HEK293 (cell line): Measurements from ENCODE around the gene ZBED4.

Experiments
- CTCF ChIA-PET: fragments of 350-600 bp; formaldehyde crosslinking; extraction: SDS; loops from one replicate; lab custom pipeline; 2021; ENCODE audit warnings: antibody characterized with exemption; lab: Yijun Ruan, JAX
- POLR2A ChIA-PET: fragments of 300-600 bp; formaldehyde crosslinking; extraction: SDS; loops from one replicate; lab custom pipeline; 2020; ENCODE audit warnings: antibody characterized with exemption, inconsistent platforms; lab: Yijun Ruan, JAX
- H3K27ac ChIP-seq: fragments of 200-500 bp; sonication (Bioruptor generic); 2 replicates; pipeline ENCODE4 v1.5.1; 2014; ENCODE audit warnings: low read depth, low read length, control low read depth, inconsistent platforms; ENCODE audit errors: extremely low read depth
- H3K36me3 ChIP-seq, 2 experiments: fragments of 200-500 bp in 1 of 2; sonication (Bioruptor generic) in 1 of 2; 1 replicate in 1 of 2; 2 replicates in 1 of 2; pipeline ENCODE4 v1.5.1; 2014 to 2017; ENCODE audit warnings: inconsistent platforms in 2 of 2, low read length in 2 of 2; ENCODE audit not compliant: control insufficient read depth in 2 of 2, insufficient read depth in 1 of 2
- H3K4me1 ChIP-seq: fragments of 200-500 bp; sonication (Bioruptor generic); 2 replicates; pipeline ENCODE4 v1.5.1; 2014; ENCODE audit warnings: mild to moderate bottlenecking, low read length, inconsistent platforms; ENCODE audit not compliant: control insufficient read depth, insufficient read depth
- H3K4me3 ChIP-seq: 2 replicates; pipeline ENCODE4 v1.5.1; 2011; ENCODE audit warnings: low read depth, mild to moderate bottlenecking, control low read depth, low read length, moderate library complexity
- H3K9me3 ChIP-seq: fragments of 200-500 bp; sonication (Bioruptor generic); 2 replicates; pipeline ENCODE4 v1.5.1; 2014; ENCODE audit warnings: low read depth, low read length, inconsistent platforms; ENCODE audit not compliant: control insufficient read depth, insufficient read depth
- EGR2 ChIP-seq: fragments of 450-650 bp; formaldehyde crosslinking; IDR thresholded peaks from 2 replicates; pipeline ENCODE4 v1.5.1; 2016; ENCODE audit warnings: low read depth, missing biosample characterization, missing genetic modification characterization
- FEZF1 ChIP-seq: fragments of 450-650 bp; formaldehyde crosslinking; IDR thresholded peaks from 2 replicates; pipeline ENCODE4 v1.5.1; 2016; ENCODE audit warnings: missing biosample characterization, missing genetic modification characterization
- GLIS2 ChIP-seq: fragments of 450-650 bp; formaldehyde crosslinking; IDR thresholded peaks from 2 replicates; pipeline ENCODE4 v1.5.1; 2016; ENCODE audit warnings: missing biosample characterization, missing genetic modification characterization
- IKZF3 ChIP-seq: fragments of 450-650 bp; IDR thresholded peaks from 2 replicates; pipeline ENCODE4 v1.5.0; 2018; ENCODE audit warnings: missing biosample characterization, mild to moderate bottlenecking, missing genetic modification characterization, moderate library complexity
- KLF9 ChIP-seq: fragments of 450-650 bp; formaldehyde crosslinking; IDR thresholded peaks from 2 replicates; pipeline ENCODE4 v1.5.1; 2016; ENCODE audit warnings: missing biosample characterization, missing genetic modification characterization, low read depth
- OSR2 ChIP-seq: fragments of 450-650 bp; formaldehyde crosslinking; IDR thresholded peaks from 2 replicates; pipeline ENCODE4 v1.5.1; 2016; ENCODE audit warnings: missing biosample characterization, missing genetic modification characterization
- PATZ1 ChIP-seq: fragments of 450-650 bp; formaldehyde crosslinking; IDR thresholded peaks from 2 replicates; pipeline ENCODE4 v1.5.1; 2016; ENCODE audit warnings: missing biosample characterization, missing genetic modification characterization
- SP2 ChIP-seq: fragments of 450-650 bp; formaldehyde crosslinking; IDR thresholded peaks from 2 replicates; pipeline ENCODE4 v1.5.1; 2016; ENCODE audit warnings: missing biosample characterization, missing genetic modification characterization
- YY1 ChIP-seq: fragments of 450-650 bp; formaldehyde crosslinking; IDR thresholded peaks from 2 replicates; pipeline ENCODE4 v1.5.1; 2018; ENCODE audit warnings: missing biosample characterization, missing genetic modification characterization
- ZBTB8A ChIP-seq: fragments of 450-650 bp; formaldehyde crosslinking; IDR thresholded peaks from 2 replicates; pipeline ENCODE4 v1.5.1; 2016; ENCODE audit warnings: missing biosample characterization, missing genetic modification characterization
- ZEB2 ChIP-seq: fragments of 450-650 bp; formaldehyde crosslinking; IDR thresholded peaks from 2 replicates; pipeline ENCODE4 v1.5.1; 2016; ENCODE audit warnings: missing biosample characterization, missing genetic modification characterization
- ZFP69B ChIP-seq: fragments of 450-650 bp; formaldehyde crosslinking; IDR thresholded peaks from 2 replicates; pipeline ENCODE4 v1.5.1; 2016; ENCODE audit warnings: missing biosample characterization, missing genetic modification characterization
- ZNF302 ChIP-seq: fragments of 450-650 bp; formaldehyde crosslinking; IDR thresholded peaks from 2 replicates; pipeline ENCODE4 v1.5.1; 2016; ENCODE audit warnings: missing biosample characterization, missing genetic modification characterization, low read depth
- ZNF335 ChIP-seq: fragments of 450-650 bp; formaldehyde crosslinking; conservative IDR thresholded peaks from 2 replicates; pipeline ENCODE4 v1.5.1; 2016; ENCODE audit warnings: missing biosample characterization, missing genetic modification characterization
- ZNF404 ChIP-seq: fragments of 450-650 bp; formaldehyde crosslinking; IDR thresholded peaks from 2 replicates; pipeline ENCODE4 v1.5.1; 2017; ENCODE audit warnings: missing biosample characterization, missing genetic modification characterization
- ZNF423 ChIP-seq: fragments of 450-650 bp; formaldehyde crosslinking; IDR thresholded peaks from 2 replicates; pipeline ENCODE4 v1.5.1; 2016; ENCODE audit warnings: missing biosample characterization, missing genetic modification characterization
- ZNF580 ChIP-seq: fragments of 450-650 bp; formaldehyde crosslinking; IDR thresholded peaks from 2 replicates; pipeline ENCODE4 v1.5.1; 2016; ENCODE audit warnings: missing biosample characterization, missing genetic modification characterization
- ZNF707 ChIP-seq: fragments of 450-650 bp; formaldehyde crosslinking; IDR thresholded peaks from 2 replicates; pipeline ENCODE4 v1.5.1; 2016; ENCODE audit warnings: missing biosample characterization, missing genetic modification characterization
- ZXDB ChIP-seq: fragments of 450-650 bp; formaldehyde crosslinking; IDR thresholded peaks from 2 replicates; pipeline ENCODE4 v1.5.1; 2016; ENCODE audit warnings: missing biosample characterization, missing genetic modification characterization
- TF ChIP-seq, protein P1 (sequence below): fragments of 450-650 bp; formaldehyde crosslinking; IDR thresholded peaks from 2 replicates; pipeline ENCODE4 v1.5.1; 2016; ENCODE audit warnings: missing biosample characterization, missing genetic modification characterization
- TF ChIP-seq, protein P2 (sequence below): fragments of 450-650 bp; formaldehyde crosslinking; IDR thresholded peaks from 2 replicates; pipeline ENCODE4 v1.5.1; 2016; ENCODE audit warnings: missing biosample characterization, missing genetic modification characterization
- TF ChIP-seq, protein P3 (sequence below): fragments of 450-650 bp; formaldehyde crosslinking; IDR thresholded peaks from 2 replicates; pipeline ENCODE4 v1.5.1; 2017; ENCODE audit warnings: missing biosample characterization, missing genetic modification characterization

ZBED4 gene

DNA sequence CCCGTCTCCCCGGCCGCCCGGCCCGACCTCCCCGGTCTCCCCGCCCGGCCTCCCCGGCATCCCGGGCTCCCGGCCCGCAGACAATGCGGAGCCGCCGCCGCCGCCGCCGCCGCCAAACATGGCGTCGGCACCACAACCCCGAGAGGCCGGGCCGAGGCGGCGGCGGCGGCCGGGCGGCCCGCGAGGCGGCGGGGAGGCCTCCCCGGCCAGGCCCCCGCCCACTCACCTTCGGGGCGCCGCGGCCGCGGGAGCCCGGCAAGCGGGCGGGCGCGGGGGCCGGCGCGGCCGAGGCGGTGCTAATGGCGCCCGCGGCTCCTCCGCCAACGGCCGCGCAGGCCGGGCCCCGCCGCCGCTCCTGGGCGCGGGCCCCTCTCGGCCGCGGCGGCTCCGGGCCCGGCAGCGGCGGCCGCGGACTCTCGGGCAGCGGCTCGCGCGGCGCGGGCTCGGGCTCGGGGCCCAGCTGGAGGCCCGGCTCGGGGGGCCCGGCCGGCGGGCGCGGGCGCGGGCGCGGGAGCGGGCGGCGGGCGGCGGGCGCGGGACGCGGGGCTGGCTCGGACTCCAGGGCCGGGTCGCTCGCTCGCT, 26.3 kb upstream of the ZBED4 start:
- H3K9me3 ChIP-seq = no peaks in the 10 kb centered on the region
- TF ChIP-seq YY1 (0 out of 2 replicates have a peak, but pooled peaks have one; percentile 1), ZNF580 (tag by site-specific recombination) (no peak)
- TF ChIP-seq, all 188 proteins: peak for 1
- H3K36me3 ChIP-seq = peaks cover 11 to 39% of the 10 kb centered on the region in 2 experiments
- CTCF ChIA-PET = no interaction called here
- H3K27ac ChIP-seq = peak overlapping the region; percentile 89
- POLR2A ChIA-PET = no interaction called here
- H3K4me1 ChIP-seq = peaks cover 4% of the 10 kb centered on the region
- H3K4me3 ChIP-seq = peak overlapping the region; percentile 69

DNA sequence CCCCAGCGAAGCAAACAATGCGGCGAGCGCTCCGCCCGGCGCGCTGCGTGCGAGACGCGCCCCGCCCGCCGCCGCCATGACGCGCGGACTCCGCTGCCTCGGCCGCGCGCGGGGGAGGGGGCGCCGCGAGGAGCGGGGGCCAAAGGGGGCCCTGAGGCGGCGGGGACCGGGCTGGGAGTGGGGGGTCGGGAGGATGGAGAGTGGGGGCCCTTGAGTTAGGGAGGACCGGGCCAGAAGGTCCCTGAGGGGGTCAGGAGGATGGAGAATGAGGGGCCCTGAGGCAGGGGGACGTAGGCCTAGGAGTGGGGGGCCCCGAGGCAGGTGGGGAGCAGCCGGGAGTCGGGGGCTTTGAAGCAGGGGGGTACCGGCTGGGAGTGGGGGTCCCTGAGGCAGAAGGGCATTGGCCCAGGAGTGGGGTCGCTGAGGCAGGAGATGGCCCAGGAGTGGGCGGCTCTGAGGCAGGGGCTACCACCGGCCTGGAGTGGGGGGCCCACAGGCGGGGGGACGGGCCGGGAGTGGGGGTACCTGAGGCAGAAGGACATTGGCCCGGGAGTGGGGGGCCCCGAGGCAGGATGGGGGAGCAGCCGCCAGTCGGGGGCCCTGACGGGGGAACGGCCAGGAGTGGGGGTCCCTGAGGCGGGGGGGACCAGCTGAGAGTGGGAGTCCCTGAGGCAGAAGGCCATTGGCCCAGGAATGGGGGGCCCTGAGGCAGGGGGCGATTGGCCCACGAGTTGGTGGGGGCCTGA, 25.6 kb upstream of the ZBED4 start, which contains the start of gene BRD1:
TSS of gene BRD1 (minus strand) at position 21 of the 746 bp plus-strand sequence. CDS start 3,556 bp downstream, outside the sequence.
- peak within 1 kb of the TSS; percentile 89 for H3K27ac ChIP-seq
- ChIA-PET CTCF (no interaction called here), POLR2A (interaction anchor here (0.5 kb wide), 1 partner anchor 43 kb away, joined by 3 read pairs; no protein-coding TSS in a partner anchor)

More for the DNA sequence above, 25.6 kb upstream of the ZBED4 start, which contains the start of gene BRD1:
- Histone ChIP-seq H3K36me3 (peaks cover 4 to 32% of the 10 kb centered on the region in 2 experiments; a peak in 2 of 3 replicates), H3K9me3 (no peaks in the 10 kb centered on the region), H3K4me1 (peaks cover 4% of the 10 kb centered on the region)
- no peak for TF ChIP-seq ZEB2 (tag by site-specific recombination)
- TF ChIP-seq, protein P1, sequence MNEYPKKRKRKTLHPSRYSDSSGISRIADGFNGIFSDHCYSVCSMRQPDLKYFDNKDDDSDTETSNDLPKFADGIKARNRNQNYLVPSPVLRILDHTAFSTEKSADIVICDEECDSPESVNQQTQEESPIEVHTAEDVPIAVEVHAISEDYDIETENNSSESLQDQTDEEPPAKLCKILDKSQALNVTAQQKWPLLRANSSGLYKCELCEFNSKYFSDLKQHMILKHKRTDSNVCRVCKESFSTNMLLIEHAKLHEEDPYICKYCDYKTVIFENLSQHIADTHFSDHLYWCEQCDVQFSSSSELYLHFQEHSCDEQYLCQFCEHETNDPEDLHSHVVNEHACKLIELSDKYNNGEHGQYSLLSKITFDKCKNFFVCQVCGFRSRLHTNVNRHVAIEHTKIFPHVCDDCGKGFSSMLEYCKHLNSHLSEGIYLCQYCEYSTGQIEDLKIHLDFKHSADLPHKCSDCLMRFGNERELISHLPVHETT = no peak
- 0 out of 2 replicates have a peak, but pooled peaks have one; percentile 31 for TF ChIP-seq ZNF335 (tag by site-specific recombination)
- TF ChIP-seq KLF9 (tag by site-specific recombination) = no peak
- TF ChIP-seq, protein P2, sequence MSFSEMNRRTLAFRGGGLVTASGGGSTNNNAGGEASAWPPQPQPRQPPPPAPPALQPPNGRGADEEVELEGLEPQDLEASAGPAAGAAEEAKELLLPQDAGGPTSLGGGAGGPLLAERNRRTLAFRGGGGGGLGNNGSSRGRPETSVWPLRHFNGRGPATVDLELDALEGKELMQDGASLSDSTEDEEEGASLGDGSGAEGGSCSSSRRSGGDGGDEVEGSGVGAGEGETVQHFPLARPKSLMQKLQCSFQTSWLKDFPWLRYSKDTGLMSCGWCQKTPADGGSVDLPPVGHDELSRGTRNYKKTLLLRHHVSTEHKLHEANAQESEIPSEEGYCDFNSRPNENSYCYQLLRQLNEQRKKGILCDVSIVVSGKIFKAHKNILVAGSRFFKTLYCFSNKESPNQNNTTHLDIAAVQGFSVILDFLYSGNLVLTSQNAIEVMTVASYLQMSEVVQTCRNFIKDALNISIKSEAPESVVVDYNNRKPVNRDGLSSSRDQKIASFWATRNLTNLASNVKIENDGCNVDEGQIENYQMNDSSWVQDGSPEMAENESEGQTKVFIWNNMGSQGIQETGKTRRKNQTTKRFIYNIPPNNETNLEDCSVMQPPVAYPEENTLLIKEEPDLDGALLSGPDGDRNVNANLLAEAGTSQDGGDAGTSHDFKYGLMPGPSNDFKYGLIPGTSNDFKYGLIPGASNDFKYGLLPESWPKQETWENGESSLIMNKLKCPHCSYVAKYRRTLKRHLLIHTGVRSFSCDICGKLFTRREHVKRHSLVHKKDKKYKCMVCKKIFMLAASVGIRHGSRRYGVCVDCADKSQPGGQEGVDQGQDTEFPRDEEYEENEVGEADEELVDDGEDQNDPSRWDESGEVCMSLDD (tag by site-specific recombination) = peak; percentile 92
- TF ChIP-seq, protein P3, sequence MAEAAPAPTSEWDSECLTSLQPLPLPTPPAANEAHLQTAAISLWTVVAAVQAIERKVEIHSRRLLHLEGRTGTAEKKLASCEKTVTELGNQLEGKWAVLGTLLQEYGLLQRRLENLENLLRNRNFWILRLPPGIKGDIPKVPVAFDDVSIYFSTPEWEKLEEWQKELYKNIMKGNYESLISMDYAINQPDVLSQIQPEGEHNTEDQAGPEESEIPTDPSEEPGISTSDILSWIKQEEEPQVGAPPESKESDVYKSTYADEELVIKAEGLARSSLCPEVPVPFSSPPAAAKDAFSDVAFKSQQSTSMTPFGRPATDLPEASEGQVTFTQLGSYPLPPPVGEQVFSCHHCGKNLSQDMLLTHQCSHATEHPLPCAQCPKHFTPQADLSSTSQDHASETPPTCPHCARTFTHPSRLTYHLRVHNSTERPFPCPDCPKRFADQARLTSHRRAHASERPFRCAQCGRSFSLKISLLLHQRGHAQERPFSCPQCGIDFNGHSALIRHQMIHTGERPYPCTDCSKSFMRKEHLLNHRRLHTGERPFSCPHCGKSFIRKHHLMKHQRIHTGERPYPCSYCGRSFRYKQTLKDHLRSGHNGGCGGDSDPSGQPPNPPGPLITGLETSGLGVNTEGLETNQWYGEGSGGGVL (tag by site-specific recombination) = peak; percentile 26; the same call in 1 of the 2 replicates
- TF ChIP-seq ZBTB8A (tag by site-specific recombination) = 0 out of 2 replicates have a peak, but pooled peaks have one; percentile 21
- no peak for TF ChIP-seq OSR2 (tag by site-specific recombination)
- TF ChIP-seq ZNF707 (tag by site-specific recombination) = peak; percentile 74
- no peak for TF ChIP-seq IKZF3 (tag by site-specific recombination)
- TF ChIP-seq ZNF302 (tag by site-specific recombination) = no peak
- no peak for TF ChIP-seq FEZF1 (tag by site-specific recombination)
- TF ChIP-seq ZFP69B (tag by site-specific recombination) = no peak
- no peak for TF ChIP-seq EGR2
- TF ChIP-seq ZXDB (tag by site-specific recombination) = 0 out of 2 replicates have a peak, but pooled peaks have one; percentile 33
- TF ChIP-seq GLIS2 (tag by site-specific recombination) = peak; percentile 19; the same call in 1 of the 2 replicates
- TF ChIP-seq SP2 (tag by site-specific recombination) = no peak
- TF ChIP-seq ZNF404 (tag by site-specific recombination) = no peak
- TF ChIP-seq PATZ1 (tag by site-specific recombination) = peak; percentile 87
- TF ChIP-seq ZNF423 = no peak
- TF ChIP-seq, all 188 proteins: peak for 8
- peak within 1 kb of the TSS; percentile 69 for H3K4me3 ChIP-seq
